Measurements from ENCODE around the gene TUBGCP5.
"Not testable (repeated sequence)": the region's sequence is repeated elsewhere in the genome, so short reads cannot be mapped to it uniquely, and the experiment has no call there.

Gene TUBGCP5

GRCh38 chr15:23039143-23039916 is at the start of gene TUBGCP5:
TUBGCP5 (minus strand) TSS chr15:23039569; CDS start chr15:23039543, 26 bp downstream.
- Histone ChIP-seq H3K27me3 (ENCODE audit: control insufficient read depth in 1 of 2, insufficient read depth in 2 of 2, low read length in 2 of 2) (no peaks in the 10 kb centered on the region), H3K4me1 (ENCODE audit: insufficient read depth, low read length) (peaks cover 10% of the 10 kb centered on the region), H3K9ac (ENCODE audit: low read length) (peak within 1 kb of the TSS; percentile 72), H3K27ac (ENCODE audit: low read depth, low read length) (peak within 1 kb of the TSS; percentile 59), H3K4me3 (ENCODE audit: low read depth in 1 of 2, low read length in 2 of 2) (peak within 1 kb of the TSS; percentile 35 to 90), H3K9me3 (ENCODE audit: low read length) (no peaks in the 10 kb centered on the region), H3K36me3 (ENCODE audit: insufficient read depth, low read length) (peaks cover 6% of the 10 kb centered on the region)

DNA sequence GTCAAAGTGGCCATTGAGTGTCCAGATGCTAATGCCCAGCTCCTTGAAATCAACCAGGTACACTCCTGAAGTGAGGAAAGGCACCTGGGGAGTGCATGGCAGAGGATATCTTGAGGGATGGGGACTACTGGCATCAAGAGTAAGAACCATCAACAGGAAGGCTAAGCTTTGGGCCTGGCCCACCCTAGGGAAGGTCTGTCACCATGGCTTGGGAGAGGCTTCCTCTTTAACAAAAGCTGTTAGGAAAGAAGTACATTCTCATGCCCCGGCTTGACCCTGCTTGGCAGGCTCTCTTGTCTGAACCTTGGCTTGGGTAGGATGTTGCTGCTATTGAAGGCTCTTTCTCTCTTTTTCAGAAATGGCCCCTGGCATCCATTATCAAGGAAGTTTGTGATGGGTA is 43.7 kb upstream of the TUBGCP5 start:
- Histone ChIP-seq H3K9me3 (ENCODE audit: low read length) (no peaks in the 10 kb centered on the region), H3K27ac (ENCODE audit: low read depth, low read length) (no peak overlapping the region), H3K4me1 (ENCODE audit: insufficient read depth, low read length) (no peaks in the 10 kb centered on the region), H3K4me3 (ENCODE audit: low read depth in 1 of 2, low read length in 2 of 2) (no peak overlapping the region), H3K36me3 (ENCODE audit: insufficient read depth, low read length) (no peaks in the 10 kb centered on the region), H3K9ac (ENCODE audit: low read length) (no peak overlapping the region), H3K27me3 (ENCODE audit: control insufficient read depth in 1 of 2, insufficient read depth in 2 of 2, low read length in 2 of 2) (no peaks in the 10 kb centered on the region)

DNA sequence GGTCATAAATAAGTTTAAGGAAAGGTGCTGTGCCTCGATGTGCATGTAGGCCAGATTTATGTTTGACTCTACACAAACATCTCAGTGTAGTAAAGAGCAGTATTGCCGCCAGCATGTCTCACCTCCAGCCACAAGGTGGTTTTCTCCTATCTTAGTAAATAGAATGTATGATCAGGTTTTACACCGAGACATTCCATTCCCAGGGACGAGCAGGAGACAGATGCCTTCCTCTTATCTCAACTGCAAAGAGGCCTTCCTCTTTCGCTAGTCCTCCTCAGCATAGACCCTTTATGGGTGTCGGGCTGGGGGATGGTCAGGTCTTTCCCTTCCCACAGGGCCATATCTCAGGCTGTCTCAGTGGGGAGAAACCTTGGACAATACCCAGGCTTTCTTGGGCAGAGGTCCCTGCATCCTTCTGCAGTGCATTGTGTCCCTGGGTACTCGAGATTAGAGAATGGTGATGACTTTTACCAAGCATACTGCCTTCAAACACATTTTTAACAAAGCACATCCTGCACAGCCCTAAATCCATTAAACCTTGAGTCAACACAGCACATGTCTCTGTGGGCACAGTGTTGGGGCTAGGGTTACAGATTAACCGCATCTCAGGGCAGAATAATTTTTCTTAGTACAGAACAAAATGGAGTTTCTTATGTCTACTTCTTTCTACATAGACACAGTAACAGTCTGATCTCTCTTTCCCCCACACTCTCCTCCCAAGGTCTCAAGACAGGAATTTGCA is 42.8 kb upstream of the TUBGCP5 start:
- H3K36me3 ChIP-seq (ENCODE audit: insufficient read depth, low read length); H3K27me3 ChIP-seq (ENCODE audit: control insufficient read depth in 1 of 2, insufficient read depth in 2 of 2, low read length in 2 of 2); H3K27ac ChIP-seq (ENCODE audit: low read depth, low read length); H3K4me3 ChIP-seq (ENCODE audit: low read depth in 1 of 2, low read length in 2 of 2); H3K4me1 ChIP-seq (ENCODE audit: insufficient read depth, low read length); H3K9ac ChIP-seq (ENCODE audit: low read length); H3K9me3 ChIP-seq (ENCODE audit: low read length): not testable (repeated sequence)

GRCh38 chr15:23081271-23081670 is 41.9 kb upstream of the TUBGCP5 start:
- Histone ChIP-seq H3K9me3 (ENCODE audit: low read length) (no peaks in the 10 kb centered on the region), H3K27me3 (ENCODE audit: control insufficient read depth in 1 of 2, insufficient read depth in 2 of 2, low read length in 2 of 2) (no peaks in the 10 kb centered on the region), H3K27ac (ENCODE audit: low read depth, low read length) (no peak overlapping the region), H3K4me1 (ENCODE audit: insufficient read depth, low read length) (no peaks in the 10 kb centered on the region), H3K4me3 (ENCODE audit: low read depth in 1 of 2, low read length in 2 of 2) (no peak overlapping the region), H3K36me3 (ENCODE audit: insufficient read depth, low read length) (no peaks in the 10 kb centered on the region), H3K9ac (ENCODE audit: low read length) (no peak overlapping the region)

- no peak overlapping the region for H3K27ac ChIP-seq (ENCODE audit: low read depth, low read length)
- no peak overlapping the region for H3K4me3 ChIP-seq (ENCODE audit: low read depth in 1 of 2, low read length in 2 of 2)
- no peaks in the 10 kb centered on the region for H3K36me3 ChIP-seq (ENCODE audit: insufficient read depth, low read length)
- no peaks in the 10 kb centered on the region for H3K27me3 ChIP-seq (ENCODE audit: control insufficient read depth in 1 of 2, insufficient read depth in 2 of 2, low read length in 2 of 2)
- no peaks in the 10 kb centered on the region for H3K9me3 ChIP-seq (ENCODE audit: low read length)
- H3K4me1 ChIP-seq (ENCODE audit: insufficient read depth, low read length), result no peaks in the 10 kb centered on the region
- H3K9ac ChIP-seq (ENCODE audit: low read length), result no peak overlapping the region
These were observed 40.4 kb upstream of the TUBGCP5 start for GRCh38 chr15:23079766-23080165.

DNA sequence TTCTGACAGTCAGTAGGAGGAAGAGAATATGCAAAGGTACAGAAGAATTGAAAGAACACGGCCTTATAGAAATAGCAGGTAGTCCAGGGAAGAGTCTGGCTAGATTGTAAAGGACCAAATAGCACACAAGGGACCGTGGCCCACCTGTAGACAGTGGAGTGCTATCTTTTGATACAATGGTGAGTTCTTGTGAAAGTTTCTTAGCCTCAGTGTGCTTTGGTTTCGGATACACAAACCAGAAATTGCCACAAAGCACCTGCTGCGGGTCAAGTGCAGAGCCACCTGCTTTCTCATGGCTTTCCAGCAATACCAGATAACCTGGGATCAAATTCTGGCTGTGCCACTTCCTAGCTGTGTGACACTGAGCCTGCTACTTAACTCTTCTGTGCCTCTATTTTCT is 36.6 kb upstream of the TUBGCP5 start:
- Histone ChIP-seq H3K27me3 (ENCODE audit: control insufficient read depth in 1 of 2, insufficient read depth in 2 of 2, low read length in 2 of 2) (no peaks in the 10 kb centered on the region), H3K4me3 (ENCODE audit: low read depth in 1 of 2, low read length in 2 of 2) (no peak overlapping the region)

DNA sequence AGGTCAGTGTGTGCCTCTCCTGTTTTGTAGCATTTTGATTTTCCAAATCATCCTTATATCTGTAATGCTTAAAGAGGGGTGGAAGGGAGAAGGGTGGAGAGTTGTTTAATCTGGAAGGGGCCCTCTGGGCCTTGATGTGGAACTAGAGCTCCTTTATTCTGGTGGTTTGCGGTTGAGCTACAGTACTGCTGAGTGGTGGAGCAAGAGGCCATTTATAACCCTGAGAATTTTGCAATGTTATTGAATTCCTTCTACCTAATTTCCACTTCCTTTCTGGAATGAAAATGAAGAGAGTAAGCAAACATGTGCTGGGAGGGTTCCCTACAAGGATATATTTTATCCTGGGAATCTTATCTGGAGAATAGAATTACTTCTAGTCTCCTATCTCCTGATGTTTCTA is 35.3 kb upstream of the TUBGCP5 start:
- Histone ChIP-seq H3K4me3 (ENCODE audit: low read depth in 1 of 2, low read length in 2 of 2) (no peak overlapping the region), H3K36me3 (ENCODE audit: insufficient read depth, low read length) (no peaks in the 10 kb centered on the region), H3K27ac (ENCODE audit: low read depth, low read length) (no peak overlapping the region), H3K27me3 (ENCODE audit: control insufficient read depth in 1 of 2, insufficient read depth in 2 of 2, low read length in 2 of 2) (no peaks in the 10 kb centered on the region), H3K4me1 (ENCODE audit: insufficient read depth, low read length) (no peaks in the 10 kb centered on the region), H3K9me3 (ENCODE audit: low read length) (no peaks in the 10 kb centered on the region), H3K9ac (ENCODE audit: low read length) (no peak overlapping the region)

More for the DNA sequence above, 36.6 kb upstream of the TUBGCP5 start:
- Histone ChIP-seq H3K36me3 (ENCODE audit: insufficient read depth, low read length) (no peaks in the 10 kb centered on the region), H3K27ac (ENCODE audit: low read depth, low read length) (no peak overlapping the region), H3K9me3 (ENCODE audit: low read length) (no peaks in the 10 kb centered on the region), H3K9ac (ENCODE audit: low read length) (no peak overlapping the region), H3K4me1 (ENCODE audit: insufficient read depth, low read length) (no peaks in the 10 kb centered on the region)

DNA sequence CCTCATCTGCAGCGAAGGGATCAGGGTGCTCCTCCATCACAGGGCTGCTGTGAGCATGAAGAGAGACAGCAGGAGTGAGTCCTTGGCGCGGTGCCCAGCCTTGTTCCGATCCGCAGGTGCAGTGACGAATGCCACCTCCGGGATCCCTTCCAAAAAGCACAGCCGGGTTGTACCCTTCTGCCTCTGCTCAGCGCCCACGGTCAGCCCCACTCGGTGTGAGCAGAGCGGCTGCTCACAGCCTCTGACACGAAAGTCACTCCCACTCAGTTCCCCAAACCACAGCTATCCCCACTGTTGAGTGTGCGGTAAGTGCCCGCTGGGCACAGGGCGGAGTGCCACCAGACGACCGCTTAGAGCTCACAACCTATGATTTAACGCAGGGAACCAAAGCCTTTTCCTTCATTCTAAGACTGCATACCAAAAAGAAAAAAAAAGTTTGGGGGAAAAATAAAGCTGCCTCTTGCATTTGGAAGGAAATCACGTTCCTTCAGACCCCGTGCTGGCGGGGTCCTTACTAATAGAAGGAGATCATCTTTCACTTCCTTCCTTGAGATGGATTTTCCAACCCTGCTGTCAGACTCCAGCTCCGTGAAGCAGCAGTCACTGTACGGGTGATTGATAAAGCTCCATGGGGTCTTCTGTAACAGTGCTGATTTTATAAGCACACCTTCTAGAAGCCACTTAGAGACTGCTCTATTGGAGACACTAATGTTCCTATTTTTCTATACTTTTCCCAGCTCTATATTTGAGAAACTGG is 34.7 kb upstream of the TUBGCP5 start:
- H3K4me1 ChIP-seq (ENCODE audit: insufficient read depth, low read length), result no peaks in the 10 kb centered on the region
- no peaks in the 10 kb centered on the region for H3K9me3 ChIP-seq (ENCODE audit: low read length)
- no peak overlapping the region for H3K27ac ChIP-seq (ENCODE audit: low read depth, low read length)
- no peaks in the 10 kb centered on the region for H3K36me3 ChIP-seq (ENCODE audit: insufficient read depth, low read length)
- no peak overlapping the region for H3K9ac ChIP-seq (ENCODE audit: low read length)
- H3K27me3 ChIP-seq (ENCODE audit: control insufficient read depth in 1 of 2, insufficient read depth in 2 of 2, low read length in 2 of 2), result no peaks in the 10 kb centered on the region
- H3K4me3 ChIP-seq (ENCODE audit: low read depth in 1 of 2, low read length in 2 of 2), result no peak overlapping the region

DNA sequence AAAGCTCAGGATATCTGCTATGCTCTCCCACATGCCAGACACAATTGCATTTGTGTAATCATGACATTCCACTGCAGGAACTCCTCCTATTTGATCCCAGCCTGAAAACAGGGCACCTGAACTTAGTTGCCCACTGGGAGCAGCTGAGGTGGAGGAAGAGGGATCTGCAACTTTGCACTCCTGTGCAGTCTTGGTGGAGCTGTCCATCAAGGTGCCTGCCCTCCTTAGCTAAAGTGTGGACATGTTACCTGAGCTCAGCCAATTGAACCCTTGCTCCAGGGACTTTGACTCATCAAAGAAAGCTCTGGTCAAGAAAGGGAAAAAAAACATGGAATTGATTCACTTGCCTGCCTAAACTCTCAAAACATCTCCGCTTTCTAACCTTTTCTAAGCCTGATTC is 33.3 kb upstream of the TUBGCP5 start:
- Histone ChIP-seq H3K36me3 (ENCODE audit: insufficient read depth, low read length) (no peaks in the 10 kb centered on the region), H3K27ac (ENCODE audit: low read depth, low read length) (no peak overlapping the region), H3K4me1 (ENCODE audit: insufficient read depth, low read length) (no peaks in the 10 kb centered on the region), H3K9ac (ENCODE audit: low read length) (no peak overlapping the region), H3K9me3 (ENCODE audit: low read length) (no peaks in the 10 kb centered on the region), H3K27me3 (ENCODE audit: control insufficient read depth in 1 of 2, insufficient read depth in 2 of 2, low read length in 2 of 2) (no peaks in the 10 kb centered on the region), H3K4me3 (ENCODE audit: low read depth in 1 of 2, low read length in 2 of 2) (no peak overlapping the region)

DNA sequence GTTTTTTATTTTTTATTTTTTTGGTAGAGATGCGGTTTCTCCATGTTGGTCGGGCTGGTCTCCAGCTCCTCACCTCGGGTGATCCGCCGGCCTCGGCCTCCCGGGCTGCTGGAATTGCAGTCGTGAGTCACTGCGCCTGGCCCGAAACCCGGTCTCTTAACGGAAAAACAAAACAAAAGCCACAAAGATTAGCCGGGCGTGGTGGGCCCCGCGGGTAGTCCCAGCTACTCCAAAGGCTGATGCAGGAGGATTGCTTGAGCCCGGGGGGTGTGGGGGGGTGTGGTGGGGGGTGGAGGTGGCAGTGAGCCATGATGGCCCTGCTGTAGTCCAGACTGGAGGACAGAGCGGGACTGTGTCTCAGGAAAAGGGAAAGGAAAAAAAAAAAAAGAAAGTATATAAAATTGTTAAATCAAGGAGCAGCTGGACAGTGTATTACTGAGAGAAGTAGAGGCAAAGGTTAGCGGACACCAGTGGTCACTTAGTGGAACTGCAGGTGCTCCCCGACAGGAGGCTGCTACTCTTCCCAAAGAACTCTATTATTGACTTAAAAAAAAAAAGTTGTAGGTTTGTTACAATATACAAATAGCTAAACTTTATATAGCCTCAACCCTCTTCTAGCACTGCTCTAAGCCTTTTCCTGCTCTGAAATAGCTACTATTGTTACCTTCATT is 30.3 kb upstream of the TUBGCP5 start:
- no peak overlapping the region for H3K4me3 ChIP-seq (ENCODE audit: low read depth in 1 of 2, low read length in 2 of 2)

DNA sequence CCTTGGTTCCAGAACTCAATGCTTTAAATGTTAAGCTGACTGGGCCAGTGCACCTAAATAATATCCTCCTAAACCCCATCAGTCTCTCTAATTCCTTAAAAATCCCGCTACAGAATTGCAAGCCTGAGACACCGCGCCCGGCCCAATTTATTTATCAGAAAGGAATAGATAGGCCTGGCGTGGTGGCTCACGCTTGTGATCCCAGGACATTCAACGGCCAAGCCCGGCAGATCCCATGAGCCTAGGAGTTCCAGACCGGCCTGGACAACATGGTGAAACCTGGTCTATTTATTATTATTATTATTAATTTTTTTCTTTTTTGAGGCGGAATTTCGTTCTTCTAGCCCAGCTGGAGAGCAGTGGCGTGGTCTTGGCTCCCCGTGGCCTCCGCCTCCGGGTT is 28.0 kb upstream of the TUBGCP5 start:
- no peak overlapping the region for H3K4me3 ChIP-seq (ENCODE audit: low read depth in 1 of 2, low read length in 2 of 2)
- H3K9ac ChIP-seq (ENCODE audit: low read length), result no peak overlapping the region
- H3K27me3 ChIP-seq (ENCODE audit: control insufficient read depth in 1 of 2, insufficient read depth in 2 of 2, low read length in 2 of 2), result no peaks in the 10 kb centered on the region
- H3K4me1 ChIP-seq (ENCODE audit: insufficient read depth, low read length), result no peaks in the 10 kb centered on the region
- no peaks in the 10 kb centered on the region for H3K9me3 ChIP-seq (ENCODE audit: low read length)
- H3K27ac ChIP-seq (ENCODE audit: low read depth, low read length), result no peak overlapping the region
- H3K36me3 ChIP-seq (ENCODE audit: insufficient read depth, low read length), result no peaks in the 10 kb centered on the region

More for the DNA sequence above, 30.3 kb upstream of the TUBGCP5 start:
- no peak overlapping the region for H3K27ac ChIP-seq (ENCODE audit: low read depth, low read length)
- H3K36me3 ChIP-seq (ENCODE audit: insufficient read depth, low read length), result no peaks in the 10 kb centered on the region
- no peak overlapping the region for H3K9ac ChIP-seq (ENCODE audit: low read length)
- H3K9me3 ChIP-seq (ENCODE audit: low read length), result no peaks in the 10 kb centered on the region
- no peaks in the 10 kb centered on the region for H3K27me3 ChIP-seq (ENCODE audit: control insufficient read depth in 1 of 2, insufficient read depth in 2 of 2, low read length in 2 of 2)
- no peaks in the 10 kb centered on the region for H3K4me1 ChIP-seq (ENCODE audit: insufficient read depth, low read length)
